HEK293 (cell line): Measurements from ENCODE around the gene PACRG.

Source experiments
- CTCF ChIA-PET: fragments of 350-600 bp; formaldehyde crosslinking; extraction: SDS; loops from one replicate; lab custom pipeline; 2021; ENCODE audit warnings: antibody characterized with exemption; lab: Yijun Ruan, JAX
- POLR2A ChIA-PET: fragments of 300-600 bp; formaldehyde crosslinking; extraction: SDS; loops from one replicate; lab custom pipeline; 2020; ENCODE audit warnings: antibody characterized with exemption, inconsistent platforms; lab: Yijun Ruan, JAX
- H3K27ac ChIP-seq: fragments of 200-500 bp; sonication (Bioruptor generic); 2 replicates; pipeline ENCODE4 v1.5.1; 2014; ENCODE audit warnings: low read depth, low read length, control low read depth, inconsistent platforms; ENCODE audit errors: extremely low read depth
- H3K36me3 ChIP-seq, 2 experiments: fragments of 200-500 bp in 1 of 2; sonication (Bioruptor generic) in 1 of 2; 1 replicate in 1 of 2; 2 replicates in 1 of 2; pipeline ENCODE4 v1.5.1; 2014 to 2017; ENCODE audit warnings: inconsistent platforms in 2 of 2, low read length in 2 of 2; ENCODE audit not compliant: control insufficient read depth in 2 of 2, insufficient read depth in 1 of 2
- H3K4me1 ChIP-seq: fragments of 200-500 bp; sonication (Bioruptor generic); 2 replicates; pipeline ENCODE4 v1.5.1; 2014; ENCODE audit warnings: mild to moderate bottlenecking, low read length, inconsistent platforms; ENCODE audit not compliant: control insufficient read depth, insufficient read depth
- H3K4me3 ChIP-seq: 2 replicates; pipeline ENCODE4 v1.5.1; 2011; ENCODE audit warnings: low read depth, mild to moderate bottlenecking, control low read depth, low read length, moderate library complexity
- H3K9me3 ChIP-seq: fragments of 200-500 bp; sonication (Bioruptor generic); 2 replicates; pipeline ENCODE4 v1.5.1; 2014; ENCODE audit warnings: low read depth, low read length, inconsistent platforms; ENCODE audit not compliant: control insufficient read depth, insufficient read depth
- GFI1B ChIP-seq: fragments of 450-650 bp; formaldehyde crosslinking; IDR thresholded peaks from 2 replicates; pipeline ENCODE4 v1.5.1; 2016; ENCODE audit warnings: missing biosample characterization, missing genetic modification characterization
- KLF1 ChIP-seq: fragments of 450-650 bp; formaldehyde crosslinking; IDR thresholded peaks from 2 replicates; pipeline ENCODE4 v1.5.1; 2016; ENCODE audit warnings: missing biosample characterization, missing genetic modification characterization
- TCF7L2 ChIP-seq: IDR thresholded peaks from 2 replicates; pipeline ENCODE4 v1.6.1; 2011; ENCODE audit warnings: low read depth, mild to moderate bottlenecking, inconsistent platforms, low read length, moderate library complexity, borderline replicate concordance
- YY2 ChIP-seq: fragments of 450-650 bp; formaldehyde crosslinking; IDR thresholded peaks from 2 replicates; pipeline ENCODE4 v1.5.1; 2016; ENCODE audit warnings: missing biosample characterization, missing genetic modification characterization
- ZFP69B ChIP-seq: fragments of 450-650 bp; formaldehyde crosslinking; IDR thresholded peaks from 2 replicates; pipeline ENCODE4 v1.5.1; 2016; ENCODE audit warnings: missing biosample characterization, missing genetic modification characterization
- ZNF132 ChIP-seq: fragments of 450-650 bp; formaldehyde crosslinking; IDR thresholded peaks from 2 replicates; pipeline ENCODE4 v1.5.1; 2017; ENCODE audit warnings: missing biosample characterization, missing genetic modification characterization, borderline replicate concordance
- ZNF138 ChIP-seq: fragments of 450-650 bp; formaldehyde crosslinking; IDR thresholded peaks from 2 replicates; pipeline ENCODE4 v1.5.1; 2016; ENCODE audit warnings: missing biosample characterization, missing genetic modification characterization, borderline replicate concordance
- ZNF169 ChIP-seq: fragments of 450-650 bp; formaldehyde crosslinking; IDR thresholded peaks from 2 replicates; pipeline ENCODE4 v1.5.1; 2016; ENCODE audit warnings: missing biosample characterization, missing genetic modification characterization
- ZNF2 ChIP-seq: fragments of 450-650 bp; formaldehyde crosslinking; IDR thresholded peaks from 2 replicates; pipeline ENCODE4 v1.5.1; 2016; ENCODE audit warnings: missing biosample characterization, missing genetic modification characterization
- ZNF366 ChIP-seq: fragments of 450-650 bp; formaldehyde crosslinking; conservative IDR thresholded peaks from 2 replicates; pipeline ENCODE4 v1.5.1; 2016; ENCODE audit warnings: missing biosample characterization, missing genetic modification characterization
- ZNF394 ChIP-seq: fragments of 450-650 bp; formaldehyde crosslinking; IDR thresholded peaks from 2 replicates; pipeline ENCODE4 v1.5.1; 2016; ENCODE audit warnings: missing biosample characterization, missing genetic modification characterization, mild to moderate bottlenecking, moderate library complexity, borderline replicate concordance
- ZNF548 ChIP-seq: fragments of 450-650 bp; formaldehyde crosslinking; IDR thresholded peaks from 2 replicates; pipeline ENCODE4 v1.5.1; 2016; ENCODE audit warnings: missing biosample characterization, missing genetic modification characterization
- ZNF571 ChIP-seq: fragments of 450-650 bp; formaldehyde crosslinking; IDR thresholded peaks from 2 replicates; pipeline ENCODE4 v1.5.0; 2017; ENCODE audit warnings: missing biosample characterization, missing genetic modification characterization
- ZNF610 ChIP-seq: fragments of 450-650 bp; formaldehyde crosslinking; IDR thresholded peaks from 2 replicates; pipeline ENCODE4 v1.5.1; 2016; ENCODE audit warnings: missing biosample characterization, missing genetic modification characterization, borderline replicate concordance
- ZNF76 ChIP-seq: fragments of 450-650 bp; formaldehyde crosslinking; IDR thresholded peaks from 2 replicates; pipeline ENCODE4; 2016; ENCODE audit warnings: low read depth, missing biosample characterization, missing genetic modification characterization, borderline replicate concordance
- ZNF777 ChIP-seq: fragments of 450-650 bp; formaldehyde crosslinking; IDR thresholded peaks from 2 replicates; pipeline ENCODE4 v1.5.1; 2017; ENCODE audit warnings: missing biosample characterization, missing genetic modification characterization, borderline replicate concordance
- ZNF837 ChIP-seq: fragments of 450-650 bp; formaldehyde crosslinking; IDR thresholded peaks from 2 replicates; pipeline ENCODE4 v1.5.1; 2016; ENCODE audit warnings: missing biosample characterization, missing genetic modification characterization
- TF ChIP-seq, protein P1 (sequence below): fragments of 450-650 bp; formaldehyde crosslinking; IDR thresholded peaks from 2 replicates; pipeline ENCODE4 v1.5.1; 2016; ENCODE audit warnings: missing biosample characterization, missing genetic modification characterization
- TF ChIP-seq, protein P2 (sequence below): fragments of 450-650 bp; formaldehyde crosslinking; IDR thresholded peaks from 2 replicates; pipeline ENCODE4 v1.5.1; 2016; ENCODE audit warnings: missing biosample characterization, missing genetic modification characterization
- TF ChIP-seq, protein P3 (sequence below): fragments of 450-650 bp; formaldehyde crosslinking; IDR thresholded peaks from 2 replicates; pipeline ENCODE4 v1.5.1; 2017; ENCODE audit warnings: missing biosample characterization, mild to moderate bottlenecking, missing genetic modification characterization, moderate library complexity

PACRG gene

DNA sequence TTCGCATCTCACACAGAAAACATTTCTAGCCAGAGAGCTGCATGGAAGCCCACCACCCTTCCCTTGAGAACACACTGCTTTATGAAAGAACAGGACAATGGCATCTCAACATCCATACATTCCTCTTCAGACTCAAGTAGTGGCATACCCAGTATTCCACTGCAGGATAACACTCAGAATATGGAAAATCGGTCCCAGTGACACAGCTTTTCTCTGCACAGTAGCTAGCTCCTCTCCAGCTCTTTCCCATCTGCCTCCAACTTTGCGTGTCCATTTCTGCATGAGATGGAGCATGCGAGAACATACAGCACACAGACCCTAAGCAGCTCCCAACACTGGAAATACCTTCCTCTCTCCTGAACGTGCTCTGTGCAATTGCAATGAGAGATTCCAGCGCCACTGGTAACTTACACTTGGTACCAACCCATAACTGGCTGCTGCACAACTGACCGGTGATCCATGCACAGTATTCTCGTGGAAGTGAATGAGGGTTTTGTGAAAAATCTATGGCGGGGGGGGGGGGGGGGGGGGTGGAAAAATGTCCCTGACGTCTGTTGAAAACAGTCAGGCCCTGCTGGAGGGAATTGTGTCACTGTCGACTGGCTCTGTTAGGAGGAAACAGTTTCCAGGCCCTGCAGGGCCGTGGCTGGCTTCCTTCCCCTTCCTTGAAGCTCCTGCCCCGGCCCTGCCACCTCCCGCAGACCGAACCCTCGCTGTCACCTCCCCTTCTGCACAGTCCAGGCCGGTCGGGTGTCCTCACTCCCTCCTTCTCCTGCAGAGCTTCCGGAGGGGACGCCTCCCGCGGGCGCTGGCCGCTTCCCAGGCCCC lies 420.9 kb downstream of the PACRG start:
- TF ChIP-seq ZNF610 = no peak
- TF ChIP-seq ZNF132 = no peak
- TF ChIP-seq, protein P1, sequence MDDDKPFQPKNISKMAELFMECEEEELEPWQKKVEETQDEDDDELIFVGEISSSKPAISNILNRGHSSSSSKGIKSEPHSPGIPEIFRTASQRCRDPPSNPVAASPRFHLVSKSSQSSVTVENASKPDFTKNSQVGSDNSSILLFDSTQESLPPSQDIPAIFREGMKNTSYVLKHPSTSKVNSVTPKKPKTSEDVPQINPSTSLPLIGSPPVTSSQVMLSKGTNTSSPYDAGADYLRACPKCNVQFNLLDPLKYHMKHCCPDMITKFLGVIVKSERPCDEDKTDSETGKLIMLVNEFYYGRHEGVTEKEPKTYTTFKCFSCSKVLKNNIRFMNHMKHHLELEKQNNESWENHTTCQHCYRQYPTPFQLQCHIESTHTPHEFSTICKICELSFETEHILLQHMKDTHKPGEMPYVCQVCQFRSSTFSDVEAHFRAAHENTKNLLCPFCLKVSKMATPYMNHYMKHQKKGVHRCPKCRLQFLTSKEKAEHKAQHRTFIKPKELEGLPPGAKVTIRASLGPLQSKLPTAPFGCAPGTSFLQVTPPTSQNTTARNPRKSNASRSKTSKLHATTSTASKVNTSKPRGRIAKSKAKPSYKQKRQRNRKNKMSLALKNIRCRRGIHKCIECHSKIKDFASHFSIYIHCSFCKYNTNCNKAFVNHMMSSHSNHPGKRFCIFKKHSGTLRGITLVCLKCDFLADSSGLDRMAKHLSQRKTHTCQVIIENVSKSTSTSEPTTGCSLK = no peak
- TF ChIP-seq ZNF571 (tag by site-specific recombination) = no peak
- no peak for TF ChIP-seq KLF1
- TF ChIP-seq ZNF76 (tag by site-specific recombination) = no peak
- TF ChIP-seq GFI1B (tag by site-specific recombination) = no peak
- no peak for TF ChIP-seq TCF7L2
- TF ChIP-seq ZNF2 (tag by site-specific recombination) = no peak
- TF ChIP-seq ZFP69B (tag by site-specific recombination) = no peak
- H3K9me3 ChIP-seq = no peaks in the 10 kb centered on the region
- no peak overlapping the region for H3K27ac ChIP-seq
- no peaks in the 10 kb centered on the region for H3K4me1 ChIP-seq
- no peak overlapping the region for H3K4me3 ChIP-seq
- ChIA-PET POLR2A (no interaction called here), CTCF (interaction anchor here (0.9 to 1.2 kb wide), 2 partner anchors 49 to 292 kb away, joined by 4 read pairs; no protein-coding TSS in a partner anchor)
- no peaks in the 10 kb centered on the region for H3K36me3 ChIP-seq

DNA sequence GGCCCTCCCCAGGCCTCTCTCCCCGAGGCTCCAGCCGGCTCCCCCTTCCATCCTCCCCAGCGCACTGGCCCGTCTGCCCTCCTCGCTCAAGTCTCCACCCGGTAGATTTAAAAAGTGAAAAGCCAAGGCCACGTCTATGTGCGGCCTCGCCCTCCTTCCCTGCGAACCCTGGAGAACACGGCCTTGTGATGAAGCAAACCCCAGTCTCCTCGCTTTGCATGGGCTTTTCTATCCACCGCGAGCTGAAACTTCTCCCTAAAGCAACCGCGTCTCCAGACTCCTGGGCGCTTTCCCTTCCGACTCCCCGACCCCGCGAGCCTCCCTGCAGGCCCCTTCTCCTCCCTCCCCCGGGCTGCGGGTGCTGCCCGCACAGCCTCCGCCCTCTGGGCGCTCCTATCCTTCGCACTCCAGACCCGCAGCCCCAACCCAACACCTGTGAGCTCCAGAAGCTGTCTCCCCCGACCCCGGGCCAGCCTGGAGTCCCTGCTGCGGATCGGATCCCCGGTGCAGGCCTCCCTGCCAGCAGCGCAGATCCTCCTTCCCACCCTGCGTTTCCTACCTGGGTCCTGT lies 421.6 kb downstream of the PACRG start:
- H3K4me1 ChIP-seq = no peaks in the 10 kb centered on the region
- no peak overlapping the region for H3K4me3 ChIP-seq
- no peaks in the 10 kb centered on the region for H3K36me3 ChIP-seq
- no peaks in the 10 kb centered on the region for H3K9me3 ChIP-seq
- POLR2A ChIA-PET = no interaction called here
- H3K27ac ChIP-seq = no peak overlapping the region
- TF ChIP-seq ZNF548 (tag by site-specific recombination) = no peak
- no peak for TF ChIP-seq ZNF169 (tag by site-specific recombination)
- TF ChIP-seq, protein P2, sequence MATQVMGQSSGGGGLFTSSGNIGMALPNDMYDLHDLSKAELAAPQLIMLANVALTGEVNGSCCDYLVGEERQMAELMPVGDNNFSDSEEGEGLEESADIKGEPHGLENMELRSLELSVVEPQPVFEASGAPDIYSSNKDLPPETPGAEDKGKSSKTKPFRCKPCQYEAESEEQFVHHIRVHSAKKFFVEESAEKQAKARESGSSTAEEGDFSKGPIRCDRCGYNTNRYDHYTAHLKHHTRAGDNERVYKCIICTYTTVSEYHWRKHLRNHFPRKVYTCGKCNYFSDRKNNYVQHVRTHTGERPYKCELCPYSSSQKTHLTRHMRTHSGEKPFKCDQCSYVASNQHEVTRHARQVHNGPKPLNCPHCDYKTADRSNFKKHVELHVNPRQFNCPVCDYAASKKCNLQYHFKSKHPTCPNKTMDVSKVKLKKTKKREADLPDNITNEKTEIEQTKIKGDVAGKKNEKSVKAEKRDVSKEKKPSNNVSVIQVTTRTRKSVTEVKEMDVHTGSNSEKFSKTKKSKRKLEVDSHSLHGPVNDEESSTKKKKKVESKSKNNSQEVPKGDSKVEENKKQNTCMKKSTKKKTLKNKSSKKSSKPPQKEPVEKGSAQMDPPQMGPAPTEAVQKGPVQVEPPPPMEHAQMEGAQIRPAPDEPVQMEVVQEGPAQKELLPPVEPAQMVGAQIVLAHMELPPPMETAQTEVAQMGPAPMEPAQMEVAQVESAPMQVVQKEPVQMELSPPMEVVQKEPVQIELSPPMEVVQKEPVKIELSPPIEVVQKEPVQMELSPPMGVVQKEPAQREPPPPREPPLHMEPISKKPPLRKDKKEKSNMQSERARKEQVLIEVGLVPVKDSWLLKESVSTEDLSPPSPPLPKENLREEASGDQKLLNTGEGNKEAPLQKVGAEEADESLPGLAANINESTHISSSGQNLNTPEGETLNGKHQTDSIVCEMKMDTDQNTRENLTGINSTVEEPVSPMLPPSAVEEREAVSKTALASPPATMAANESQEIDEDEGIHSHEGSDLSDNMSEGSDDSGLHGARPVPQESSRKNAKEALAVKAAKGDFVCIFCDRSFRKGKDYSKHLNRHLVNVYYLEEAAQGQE (tag by site-specific recombination) = no peak
- TF ChIP-seq, protein P3, sequence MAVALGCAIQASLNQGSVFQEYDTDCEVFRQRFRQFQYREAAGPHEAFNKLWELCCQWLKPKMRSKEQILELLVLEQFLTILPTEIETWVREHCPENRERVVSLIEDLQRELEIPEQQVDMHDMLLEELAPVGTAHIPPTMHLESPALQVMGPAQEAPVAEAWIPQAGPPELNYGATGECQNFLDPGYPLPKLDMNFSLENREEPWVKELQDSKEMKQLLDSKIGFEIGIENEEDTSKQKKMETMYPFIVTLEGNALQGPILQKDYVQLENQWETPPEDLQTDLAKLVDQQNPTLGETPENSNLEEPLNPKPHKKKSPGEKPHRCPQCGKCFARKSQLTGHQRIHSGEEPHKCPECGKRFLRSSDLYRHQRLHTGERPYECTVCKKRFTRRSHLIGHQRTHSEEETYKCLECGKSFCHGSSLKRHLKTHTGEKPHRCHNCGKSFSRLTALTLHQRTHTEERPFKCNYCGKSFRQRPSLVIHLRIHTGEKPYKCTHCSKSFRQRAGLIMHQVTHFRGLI (tag by site-specific recombination) = no peak
- TF ChIP-seq ZNF366 (tag by site-specific recombination) = no peak
- no peak for TF ChIP-seq ZNF777 (tag by site-specific recombination)
- TF ChIP-seq ZNF394 (tag by site-specific recombination) = no peak
- TF ChIP-seq YY2 (tag by site-specific recombination) = no peak
- TF ChIP-seq ZNF138 (tag by site-specific recombination) = no peak
- no peak for TF ChIP-seq ZNF837 (tag by site-specific recombination)
- TF ChIP-seq, all 188 proteins: peak for 0
- CTCF ChIA-PET = no interaction called here
